Measurements from ENCODE around the gene ZDHHC7. TPM values are rescaled to one million over a fixed set of nuclear protein-coding genes. Genes with fewer than 3 reads are reported as not detected.
"Not testable (repeated sequence)": the region's sequence is repeated elsewhere in the genome, so short reads cannot be mapped to it uniquely, and the experiment has no call there.

Gene ZDHHC7
- total and polyA plus RNA-seq, 4 experiments from 2014 or later = 27.1 to 40.2 (median 34.7) TPM

DNA sequence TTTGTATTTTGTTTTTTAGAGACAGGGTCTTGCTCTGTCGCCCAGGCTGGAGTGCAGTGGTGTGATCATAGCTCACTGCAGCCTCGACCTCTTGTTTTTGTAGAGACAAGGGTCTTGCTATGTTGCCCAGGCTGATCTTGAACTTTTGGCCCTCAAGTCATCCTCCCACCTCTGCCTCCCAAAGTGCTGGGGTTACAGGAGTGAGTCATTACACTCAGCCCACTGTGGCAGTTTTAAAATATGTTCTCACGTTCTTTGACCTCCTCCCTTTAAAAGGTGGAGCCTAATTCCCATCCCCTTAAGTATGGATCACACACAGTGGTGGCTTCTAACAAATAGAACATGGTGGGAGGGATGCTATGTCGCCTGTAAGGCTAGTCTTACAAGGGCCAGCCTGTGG, 67.7 kb downstream of the ZDHHC7 start:
- H3K36me3 ChIP-seq (ENCODE audit: insufficient read depth, low read length) = no peaks in the 10 kb centered on the region
- H3K27me3 ChIP-seq (ENCODE audit: insufficient read depth, low read length) = no peaks in the 10 kb centered on the region
- H3K27ac ChIP-seq (ENCODE audit: low read depth, low read length) = no peak overlapping the region
- no peaks in the 10 kb centered on the region for H3K9me3 ChIP-seq (ENCODE audit: control insufficient read depth in 1 of 2, low read length in 2 of 2)
- no peak overlapping the region for H3K4me3 ChIP-seq (ENCODE audit: low read length in 2 of 2)
- H3K27ac Mint-ChIP-seq = no peak overlapping the region
- no peak overlapping the region for H3K4me3 Mint-ChIP-seq
- no peaks in the 10 kb centered on the region for H3K4me1 ChIP-seq (ENCODE audit: insufficient read depth, low read length)
- DNase-seq = no peak
- POLR2A ChIA-PET (ENCODE audit: partially characterized antibody) = no interaction called here
- H3K36me3 Mint-ChIP-seq = no peaks in the 10 kb centered on the region
- peaks cover 0 to 2% (median 0%) of the 10 kb centered on the region in 8 donors for H3K9me3 Mint-ChIP-seq
- intact Hi-C loops (cut with micrococcal nuclease) = no loop called here
- H3K27me3 Mint-ChIP-seq = peaks cover 0 to 2% of the 10 kb centered on the region in 2 donors
- H3K4me1 Mint-ChIP-seq = no peaks in the 10 kb centered on the region
- CTCF ChIA-PET (ENCODE audit: partially characterized antibody) = interaction anchor here (0.7 kb wide), 1 partner anchor 9 kb away, joined by 3 read pairs; no protein-coding TSS in a partner anchor

DNA sequence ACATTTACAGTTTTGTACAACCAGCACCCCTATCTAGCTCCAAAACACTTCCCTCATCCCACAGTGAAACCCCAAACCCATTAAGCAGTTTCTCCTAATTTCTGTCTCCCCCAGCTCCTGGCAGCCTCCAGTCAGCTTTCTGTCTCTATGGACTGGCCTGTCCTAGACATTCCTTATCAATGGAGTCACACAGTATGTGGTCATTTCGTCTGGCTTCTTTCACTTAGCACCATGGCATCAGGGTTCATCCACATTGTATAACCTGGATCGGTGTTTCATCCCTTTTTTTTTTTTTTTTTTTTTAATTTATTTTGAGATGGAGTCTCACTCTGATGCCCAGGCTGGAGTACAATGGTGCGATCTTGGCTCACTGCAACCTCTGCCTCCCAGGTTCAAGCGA, 68.5 kb downstream of the ZDHHC7 start:
- no peak overlapping the region for H3K27ac ChIP-seq (ENCODE audit: low read depth, low read length)
- Mint-ChIP-seq H3K27ac (no peak overlapping the region), H3K4me3 (no peak overlapping the region), H3K27me3 (peaks cover 0 to 2% of the 10 kb centered on the region in 2 donors), H3K4me1 (no peaks in the 10 kb centered on the region), H3K36me3 (no peaks in the 10 kb centered on the region), H3K9me3 (peaks cover 0 to 2% (median 0%) of the 10 kb centered on the region in 8 donors)
- no peaks in the 10 kb centered on the region for H3K27me3 ChIP-seq (ENCODE audit: insufficient read depth, low read length)
- ChIA-PET POLR2A (ENCODE audit: partially characterized antibody) (no interaction called here), CTCF (ENCODE audit: partially characterized antibody) (interaction anchor here (1.5 kb wide), 1 partner anchor 9 kb away, joined by 5 read pairs; no protein-coding TSS in a partner anchor)
- intact Hi-C loops (cut with micrococcal nuclease) = no loop called here
- H3K9me3 ChIP-seq (ENCODE audit: control insufficient read depth in 1 of 2, low read length in 2 of 2) = no peaks in the 10 kb centered on the region
- no peak for DNase-seq
- H3K36me3 ChIP-seq (ENCODE audit: insufficient read depth, low read length) = no peaks in the 10 kb centered on the region
- H3K4me3 ChIP-seq (ENCODE audit: low read length in 2 of 2) = no peak overlapping the region
- no peaks in the 10 kb centered on the region for H3K4me1 ChIP-seq (ENCODE audit: insufficient read depth, low read length)

DNA sequence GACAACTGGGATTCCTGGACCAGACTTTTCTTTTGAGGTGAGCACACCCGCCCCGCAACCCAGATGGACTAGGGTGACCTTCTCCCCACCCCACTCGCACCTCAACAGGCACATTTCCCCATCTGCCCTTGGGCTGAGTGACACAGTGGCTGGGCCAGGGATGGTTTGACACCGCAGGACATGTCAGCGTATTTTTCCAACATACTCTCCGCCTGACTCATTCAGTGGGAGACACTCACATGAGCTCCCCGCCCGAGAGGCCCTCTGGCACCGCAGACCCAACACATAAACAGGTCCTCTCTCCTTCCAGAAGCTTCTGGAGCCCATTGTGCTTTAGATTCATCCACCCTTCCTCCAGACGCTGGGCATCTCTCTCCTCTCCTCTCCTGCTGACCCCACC, 69.4 kb downstream of the ZDHHC7 start:
- H3K27ac ChIP-seq (ENCODE audit: low read depth, low read length) = no peak overlapping the region
- no peak overlapping the region for H3K4me3 Mint-ChIP-seq
- no peak overlapping the region for H3K4me3 ChIP-seq (ENCODE audit: low read length in 2 of 2)
- CTCF ChIA-PET (ENCODE audit: partially characterized antibody) = interaction anchor here (1.1 to 1.5 kb wide), 2 partner anchors 10 to 11 kb away, joined by 3 to 5 read pairs; no protein-coding TSS in a partner anchor
- H3K27ac Mint-ChIP-seq = no peak overlapping the region
- intact Hi-C loops (cut with micrococcal nuclease) = no loop called here
- POLR2A ChIA-PET (ENCODE audit: partially characterized antibody) = no interaction called here
- H3K36me3 ChIP-seq (ENCODE audit: insufficient read depth, low read length) = no peaks in the 10 kb centered on the region
- H3K4me1 ChIP-seq (ENCODE audit: insufficient read depth, low read length) = no peaks in the 10 kb centered on the region
- DNase-seq = no peak
- no peaks in the 10 kb centered on the region for H3K4me1 Mint-ChIP-seq
- H3K36me3 Mint-ChIP-seq = no peaks in the 10 kb centered on the region
- H3K27me3 ChIP-seq (ENCODE audit: insufficient read depth, low read length) = no peaks in the 10 kb centered on the region
- H3K9me3 Mint-ChIP-seq = peaks cover 0 to 2% (median 0%) of the 10 kb centered on the region in 8 donors
- H3K9me3 ChIP-seq (ENCODE audit: control insufficient read depth in 1 of 2, low read length in 2 of 2) = no peaks in the 10 kb centered on the region
- H3K27me3 Mint-ChIP-seq = peaks cover 0 to 2% of the 10 kb centered on the region in 2 donors

DNA sequence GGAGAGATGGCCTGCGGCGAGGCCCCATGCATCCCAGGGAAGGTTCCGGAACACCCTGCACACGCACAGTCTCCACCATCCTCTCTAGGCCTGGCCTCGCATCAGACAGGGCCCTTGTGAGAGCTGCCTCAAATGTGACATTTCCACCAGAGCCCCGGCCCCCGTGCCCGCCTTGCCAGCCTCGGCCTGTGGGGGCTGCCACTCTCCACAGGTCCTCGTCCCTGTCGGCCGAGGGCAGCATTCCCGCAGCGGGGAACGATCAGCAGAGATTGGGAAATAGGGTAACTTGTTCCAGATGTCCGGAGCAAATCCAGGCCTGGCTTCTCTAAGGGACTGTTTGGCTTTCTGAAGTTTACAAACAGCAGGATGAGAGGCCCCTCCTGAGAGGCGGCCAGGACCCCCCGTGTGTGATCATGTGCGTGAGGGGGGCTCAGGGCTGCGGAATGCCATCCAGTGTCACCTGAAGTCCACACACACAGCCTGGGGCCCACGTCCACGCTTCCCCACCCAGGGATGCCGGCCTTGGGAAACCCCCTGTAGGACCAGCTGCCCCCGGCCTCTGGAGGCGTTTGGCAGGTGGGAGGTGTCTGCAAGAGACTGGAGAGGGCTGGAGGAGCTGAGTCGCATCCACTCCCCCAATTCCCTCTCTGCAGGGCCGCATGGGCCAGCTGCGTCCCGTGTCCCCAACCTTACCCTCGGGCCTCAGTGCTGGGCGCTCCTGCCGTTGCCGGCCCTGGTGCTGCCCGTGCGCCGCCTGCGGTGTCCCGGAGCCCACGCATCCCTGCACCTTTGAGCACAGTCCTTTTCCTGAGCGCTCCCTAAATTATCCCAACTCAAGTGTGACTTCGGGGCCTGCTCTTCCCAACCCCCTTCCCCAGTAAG, 70.4 kb downstream of the ZDHHC7 start:
- POLR2A ChIA-PET (ENCODE audit: partially characterized antibody) = no interaction called here
- H3K27ac Mint-ChIP-seq = no peak overlapping the region
- DNase-seq = no peak
- H3K4me3 Mint-ChIP-seq = no peak overlapping the region
- H3K36me3 ChIP-seq (ENCODE audit: insufficient read depth, low read length) = no peaks in the 10 kb centered on the region
- no peak overlapping the region for H3K4me3 ChIP-seq (ENCODE audit: low read length in 2 of 2)
- CTCF ChIA-PET (ENCODE audit: partially characterized antibody) = no interaction called here
- H3K27ac ChIP-seq (ENCODE audit: low read depth, low read length) = no peak overlapping the region
- H3K27me3 Mint-ChIP-seq = peaks cover 0 to 2% of the 10 kb centered on the region in 2 donors
- intact Hi-C loops (cut with micrococcal nuclease) = no loop called here
- no peaks in the 10 kb centered on the region for H3K4me1 Mint-ChIP-seq
- no peaks in the 10 kb centered on the region for H3K36me3 Mint-ChIP-seq
- no peaks in the 10 kb centered on the region for H3K9me3 ChIP-seq (ENCODE audit: control insufficient read depth in 1 of 2, low read length in 2 of 2)
- no peaks in the 10 kb centered on the region for H3K27me3 ChIP-seq (ENCODE audit: insufficient read depth, low read length)
- peaks cover 0 to 2% (median 0%) of the 10 kb centered on the region in 8 donors for H3K9me3 Mint-ChIP-seq
- H3K4me1 ChIP-seq (ENCODE audit: insufficient read depth, low read length) = no peaks in the 10 kb centered on the region

DNA sequence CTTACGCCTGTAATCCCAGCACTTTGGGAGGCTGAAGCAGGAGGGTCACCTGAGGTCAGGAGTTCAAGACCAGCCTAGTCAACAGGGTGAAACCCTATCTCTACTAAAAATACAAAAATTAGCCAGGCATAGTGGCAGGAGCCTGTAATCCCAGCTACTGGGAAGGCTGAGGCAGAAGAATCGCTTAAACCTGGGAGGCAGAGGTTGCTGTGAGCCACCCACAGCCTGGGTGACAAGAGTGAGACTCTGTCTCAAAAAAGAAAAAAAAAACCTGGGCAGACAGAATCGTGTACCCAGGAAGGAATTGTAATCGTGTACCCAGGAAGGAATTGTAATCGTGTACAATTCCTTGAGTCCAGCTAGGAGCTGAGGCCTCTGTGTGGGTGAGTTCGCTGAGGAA, 72.7 kb downstream of the ZDHHC7 start:
- H3K4me3 Mint-ChIP-seq; H3K27me3 ChIP-seq (ENCODE audit: insufficient read depth, low read length); DNase-seq; H3K27ac Mint-ChIP-seq; H3K4me1 ChIP-seq (ENCODE audit: insufficient read depth, low read length); H3K9me3 Mint-ChIP-seq; H3K9me3 ChIP-seq (ENCODE audit: control insufficient read depth in 1 of 2, low read length in 2 of 2); H3K4me1 Mint-ChIP-seq; POLR2A ChIA-PET (ENCODE audit: partially characterized antibody); H3K36me3 Mint-ChIP-seq; H3K27me3 Mint-ChIP-seq; H3K4me3 ChIP-seq (ENCODE audit: low read length in 2 of 2); H3K36me3 ChIP-seq (ENCODE audit: insufficient read depth, low read length); H3K27ac ChIP-seq (ENCODE audit: low read depth, low read length); intact Hi-C loops (cut with micrococcal nuclease): not testable (repeated sequence)
- CTCF ChIA-PET (ENCODE audit: partially characterized antibody) = interaction anchor here (1.1 to 1.3 kb wide), 2 partner anchors 13 to 27 kb away, joined by 3 read pairs; no protein-coding TSS in a partner anchor

DNA sequence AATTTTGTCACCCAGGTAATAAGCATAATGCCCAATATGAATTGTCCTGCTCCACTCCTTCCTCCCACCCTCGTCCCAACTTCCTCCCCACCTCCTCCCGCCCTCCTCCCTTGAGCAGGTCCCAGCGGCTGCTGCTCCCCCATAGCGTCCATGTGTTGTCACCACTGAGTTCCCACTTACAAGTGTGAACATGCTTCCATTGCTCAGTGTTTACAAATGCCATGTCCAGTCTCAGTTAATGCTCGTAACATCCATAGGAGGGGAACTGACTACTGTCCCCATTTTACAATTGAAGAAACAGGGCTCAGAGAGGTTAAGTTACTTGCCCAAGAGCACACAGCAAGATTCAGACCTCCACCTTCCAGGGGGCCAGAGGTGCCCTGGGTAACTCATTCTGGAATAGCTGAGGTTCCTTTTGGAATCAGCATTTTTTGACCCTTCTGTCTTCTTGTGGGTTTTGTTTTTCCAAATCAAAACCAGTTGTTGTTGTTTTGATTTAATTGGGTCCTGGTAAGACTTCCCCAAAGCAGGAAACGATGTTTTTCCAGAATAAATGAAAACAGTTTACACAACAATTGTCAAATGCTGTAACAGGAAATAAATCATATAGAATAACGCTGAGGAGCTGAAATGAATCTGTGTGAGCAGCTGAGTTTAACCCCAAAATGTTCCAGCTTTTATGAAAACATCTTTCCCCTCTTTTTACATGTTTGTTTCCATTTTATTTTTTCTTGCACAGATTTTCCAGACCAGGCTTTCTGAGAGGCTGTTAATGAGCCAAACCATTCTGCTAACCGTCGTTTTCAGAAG, 73.9 kb downstream of the ZDHHC7 start:
- intact Hi-C loops (cut with micrococcal nuclease) = no loop called here
- H3K4me3 ChIP-seq (ENCODE audit: low read length in 2 of 2) = no peak overlapping the region
- DNase-seq = no peak
- Mint-ChIP-seq H3K36me3 (no peaks in the 10 kb centered on the region), H3K27ac (no peak overlapping the region), H3K27me3 (no peaks in the 10 kb centered on the region), H3K4me1 (no peaks in the 10 kb centered on the region), H3K9me3 (no peaks in the 10 kb centered on the region), H3K4me3 (no peak overlapping the region)
- H3K4me1 ChIP-seq (ENCODE audit: insufficient read depth, low read length) = no peaks in the 10 kb centered on the region
- POLR2A ChIA-PET (ENCODE audit: partially characterized antibody) = no interaction called here
- H3K36me3 ChIP-seq (ENCODE audit: insufficient read depth, low read length) = no peaks in the 10 kb centered on the region
- H3K27me3 ChIP-seq (ENCODE audit: insufficient read depth, low read length) = no peaks in the 10 kb centered on the region
- CTCF ChIA-PET (ENCODE audit: partially characterized antibody) = interaction anchor here (0.9 kb wide), 1 partner anchor 15 kb away, joined by 3 read pairs; no protein-coding TSS in a partner anchor
- no peaks in the 10 kb centered on the region for H3K9me3 ChIP-seq (ENCODE audit: control insufficient read depth in 1 of 2, low read length in 2 of 2)
- H3K27ac ChIP-seq (ENCODE audit: low read depth, low read length) = no peak overlapping the region

Data from CD4-positive, alpha-beta memory T cell (primary cell).